ENCODE results near the gene STAG3.
"Not testable (repeated sequence)": the region's sequence is repeated elsewhere in the genome, so short reads cannot be mapped to it uniquely, and the experiment has no call there.

STAG3 gene, protein sequence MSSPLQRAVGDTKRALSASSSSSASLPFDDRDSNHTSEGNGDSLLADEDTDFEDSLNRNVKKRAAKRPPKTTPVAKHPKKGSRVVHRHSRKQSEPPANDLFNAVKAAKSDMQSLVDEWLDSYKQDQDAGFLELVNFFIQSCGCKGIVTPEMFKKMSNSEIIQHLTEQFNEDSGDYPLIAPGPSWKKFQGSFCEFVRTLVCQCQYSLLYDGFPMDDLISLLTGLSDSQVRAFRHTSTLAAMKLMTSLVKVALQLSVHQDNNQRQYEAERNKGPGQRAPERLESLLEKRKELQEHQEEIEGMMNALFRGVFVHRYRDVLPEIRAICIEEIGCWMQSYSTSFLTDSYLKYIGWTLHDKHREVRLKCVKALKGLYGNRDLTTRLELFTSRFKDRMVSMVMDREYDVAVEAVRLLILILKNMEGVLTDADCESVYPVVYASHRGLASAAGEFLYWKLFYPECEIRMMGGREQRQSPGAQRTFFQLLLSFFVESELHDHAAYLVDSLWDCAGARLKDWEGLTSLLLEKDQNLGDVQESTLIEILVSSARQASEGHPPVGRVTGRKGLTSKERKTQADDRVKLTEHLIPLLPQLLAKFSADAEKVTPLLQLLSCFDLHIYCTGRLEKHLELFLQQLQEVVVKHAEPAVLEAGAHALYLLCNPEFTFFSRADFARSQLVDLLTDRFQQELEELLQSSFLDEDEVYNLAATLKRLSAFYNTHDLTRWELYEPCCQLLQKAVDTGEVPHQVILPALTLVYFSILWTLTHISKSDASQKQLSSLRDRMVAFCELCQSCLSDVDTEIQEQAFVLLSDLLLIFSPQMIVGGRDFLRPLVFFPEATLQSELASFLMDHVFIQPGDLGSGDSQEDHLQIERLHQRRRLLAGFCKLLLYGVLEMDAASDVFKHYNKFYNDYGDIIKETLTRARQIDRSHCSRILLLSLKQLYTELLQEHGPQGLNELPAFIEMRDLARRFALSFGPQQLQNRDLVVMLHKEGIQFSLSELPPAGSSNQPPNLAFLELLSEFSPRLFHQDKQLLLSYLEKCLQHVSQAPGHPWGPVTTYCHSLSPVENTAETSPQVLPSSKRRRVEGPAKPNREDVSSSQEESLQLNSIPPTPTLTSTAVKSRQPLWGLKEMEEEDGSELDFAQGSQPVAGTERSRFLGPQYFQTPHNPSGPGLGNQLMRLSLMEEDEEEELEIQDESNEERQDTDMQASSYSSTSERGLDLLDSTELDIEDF

DNA sequence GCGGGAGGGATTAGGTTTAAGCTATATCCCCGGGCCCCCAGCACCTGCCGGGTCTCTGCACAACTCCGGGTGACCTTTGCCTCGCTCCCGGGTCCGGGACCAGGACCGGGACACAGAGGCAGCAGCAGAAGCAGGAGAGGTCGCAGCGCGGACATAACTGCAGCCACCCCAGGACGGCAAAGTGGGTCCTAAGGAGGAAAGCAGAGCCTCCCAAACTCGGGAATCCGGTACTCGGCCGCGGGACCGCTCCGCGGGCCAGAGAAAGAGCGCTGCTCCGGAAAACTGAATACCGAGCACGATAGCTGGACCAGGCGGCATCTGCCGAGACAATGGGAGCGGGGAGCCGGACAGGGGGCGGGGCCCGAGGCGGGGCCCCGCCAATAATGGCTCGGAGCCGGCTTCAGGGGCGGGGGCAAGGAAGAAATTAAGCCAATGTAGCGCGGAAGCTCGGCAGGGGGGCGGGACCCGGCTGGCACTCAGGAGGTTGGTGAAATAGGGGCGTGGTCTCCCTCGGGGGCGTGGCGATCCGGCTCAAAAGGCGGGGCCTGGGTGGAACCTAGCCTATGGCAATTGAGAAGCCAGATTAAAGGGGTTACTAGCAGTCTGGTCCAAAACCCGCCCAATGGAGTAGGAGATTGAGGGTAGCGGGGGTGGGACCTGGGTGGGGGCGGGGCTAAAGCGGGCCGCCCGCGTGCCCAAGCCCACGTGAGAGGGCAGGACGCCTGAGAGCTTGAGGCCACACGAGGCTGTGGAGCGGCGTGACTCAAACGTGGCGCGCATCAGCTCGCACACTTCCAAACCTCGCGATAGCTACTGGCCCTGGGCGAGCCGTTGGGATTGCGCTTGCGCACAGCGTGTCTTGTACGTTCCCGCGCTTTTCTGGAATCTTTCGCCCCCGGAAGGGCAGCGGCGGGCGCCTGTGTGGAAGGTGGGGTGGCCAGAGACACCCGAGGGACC, at the start of gene STAG3, which contains the start of gene GPC2:
TSS of gene STAG3 (plus strand) at position 874 of the 957 bp plus-strand sequence. CDS start 2,639 bp downstream, outside the sequence.
TSS of gene GPC2 (minus strand) at position 337 of the 957 bp plus-strand sequence. CDS start at position 155, 182 bp downstream.
- peak; percentile 94 to 96 for DNase-seq (ENCODE audit: low read depth in 2 of 2, low spot score in 1 of 2)

DNA sequence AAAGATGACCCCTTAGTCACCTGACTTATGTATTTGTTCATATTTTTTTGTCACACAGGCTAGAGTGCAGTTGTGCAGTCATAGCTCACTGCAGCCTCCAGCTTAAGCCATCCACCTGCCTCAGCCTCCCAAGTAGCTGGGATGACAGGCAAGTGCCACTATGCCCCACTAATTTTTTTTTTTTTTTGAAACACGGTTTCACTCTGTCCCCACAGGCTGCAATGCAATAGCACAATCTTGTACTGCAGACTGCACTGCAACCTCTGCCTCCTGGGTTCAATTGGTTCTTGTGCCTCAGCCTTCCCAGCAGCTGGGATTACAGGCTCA, 49.1 kb upstream of the STAG3 start:
- no peak for DNase-seq (ENCODE audit: low read depth in 2 of 2, low spot score in 1 of 2)

DNA sequence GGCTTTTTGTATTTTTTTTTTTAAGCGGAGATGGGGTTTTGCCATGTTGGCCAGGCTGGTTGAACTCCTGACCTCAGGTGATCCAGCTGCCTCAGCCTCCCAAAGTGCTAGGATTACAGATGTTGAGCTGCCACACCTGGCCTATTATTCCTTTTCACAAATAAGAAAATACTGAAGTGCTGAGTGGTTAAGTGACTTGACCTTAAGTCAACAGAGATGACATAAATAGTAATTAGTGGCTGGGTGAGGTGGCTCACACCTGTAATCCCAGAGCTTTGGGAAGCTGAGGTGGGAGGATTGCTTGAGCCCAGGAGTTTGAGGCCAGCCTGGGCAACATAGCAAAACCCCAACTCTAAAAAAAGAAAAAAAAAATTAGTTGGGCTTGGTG, 47.5 kb upstream of the STAG3 start:
- DNase-seq (ENCODE audit: low read depth in 2 of 2, low spot score in 1 of 2): not testable (repeated sequence)

DNA sequence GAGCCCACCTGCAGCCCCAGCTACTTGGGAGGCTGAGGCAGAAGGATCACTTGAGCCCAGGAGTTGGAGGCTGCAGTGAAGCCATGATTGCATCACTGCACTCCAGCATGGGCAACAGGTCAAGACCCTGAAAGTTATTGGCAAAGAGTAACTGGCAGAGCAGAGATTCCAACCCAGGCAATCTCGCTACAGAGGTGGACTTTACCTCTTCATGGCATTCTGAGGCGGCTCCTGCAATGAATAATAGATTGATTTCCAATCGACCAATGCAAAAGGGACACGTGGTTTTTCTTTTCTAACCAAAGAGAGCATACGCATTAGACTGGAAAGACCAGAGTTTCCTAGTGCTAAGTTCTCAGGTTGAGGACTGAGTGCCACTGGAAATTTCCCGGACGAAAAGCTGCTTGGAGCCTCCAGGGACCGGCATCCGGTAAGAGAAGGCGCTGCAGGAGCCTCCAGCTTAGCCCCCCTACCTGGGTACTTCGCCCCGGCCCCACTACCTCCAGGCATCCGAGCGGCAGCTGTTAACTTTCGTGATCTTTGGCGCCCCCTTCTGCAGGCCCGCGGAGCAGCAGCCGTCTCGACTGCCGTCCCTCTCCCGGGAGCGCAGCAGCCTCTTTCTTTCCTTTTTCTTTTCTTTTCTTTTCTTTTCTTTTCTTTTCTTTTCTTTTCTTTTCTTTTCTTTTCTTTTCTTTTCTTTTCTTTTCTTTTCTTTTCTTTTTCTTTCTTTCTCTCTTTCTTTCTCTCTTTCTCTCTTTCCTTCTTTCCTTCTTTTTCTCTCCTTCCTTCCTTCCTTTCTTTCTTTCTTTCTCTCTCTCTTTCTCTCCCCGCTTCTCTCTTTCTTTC, 46.9 kb upstream of the STAG3 start:
- DNase-seq (ENCODE audit: low read depth in 2 of 2, low spot score in 1 of 2): peak; percentile 59 to 69

DNA sequence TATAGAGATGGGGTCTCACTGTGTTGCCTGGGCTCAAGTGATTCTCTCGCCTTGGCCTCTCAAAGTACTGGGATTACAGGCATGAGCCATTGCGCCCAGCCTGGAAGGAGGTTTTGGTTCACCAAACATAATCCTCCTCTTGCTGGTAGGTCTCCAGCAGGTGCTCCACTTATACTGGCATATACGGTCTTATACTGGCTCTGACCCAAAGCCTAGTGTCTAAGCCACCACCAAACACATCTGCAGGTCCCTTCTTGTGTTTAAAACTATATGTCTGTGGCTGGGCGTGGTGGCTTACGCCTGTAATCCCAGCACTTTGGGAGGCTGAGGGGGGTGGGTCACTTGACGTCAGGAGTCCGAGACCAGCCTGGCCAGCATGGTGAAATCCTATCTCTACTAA, 45.6 kb upstream of the STAG3 start:
- DNase-seq (ENCODE audit: low read depth in 2 of 2, low spot score in 1 of 2): no peak

DNA sequence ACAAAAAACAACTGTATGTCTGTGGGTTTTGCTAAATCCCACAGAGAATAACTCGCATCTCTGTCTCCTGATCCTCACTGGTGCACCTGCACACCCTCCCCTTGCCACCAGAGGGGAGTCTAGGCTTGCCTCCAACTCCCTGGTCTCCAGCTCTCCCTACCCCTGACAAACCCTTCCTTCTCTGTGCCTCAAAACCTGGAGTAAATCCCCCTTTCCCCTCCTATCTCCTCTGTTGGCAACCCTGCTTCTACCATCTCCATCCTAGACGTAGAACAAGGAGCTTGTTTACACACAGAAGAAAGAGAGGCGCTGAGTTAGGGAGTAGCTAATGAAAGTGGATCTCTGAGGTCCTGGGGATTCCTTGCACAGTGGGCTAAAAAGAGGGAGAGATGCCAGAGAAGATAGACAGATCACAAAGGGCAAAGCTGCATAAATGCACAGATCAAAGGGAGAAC, 45.0 kb upstream of the STAG3 start:
- DNase-seq (ENCODE audit: low read depth in 2 of 2, low spot score in 1 of 2): peak in 1 of 2 donors; percentile 36

DNA sequence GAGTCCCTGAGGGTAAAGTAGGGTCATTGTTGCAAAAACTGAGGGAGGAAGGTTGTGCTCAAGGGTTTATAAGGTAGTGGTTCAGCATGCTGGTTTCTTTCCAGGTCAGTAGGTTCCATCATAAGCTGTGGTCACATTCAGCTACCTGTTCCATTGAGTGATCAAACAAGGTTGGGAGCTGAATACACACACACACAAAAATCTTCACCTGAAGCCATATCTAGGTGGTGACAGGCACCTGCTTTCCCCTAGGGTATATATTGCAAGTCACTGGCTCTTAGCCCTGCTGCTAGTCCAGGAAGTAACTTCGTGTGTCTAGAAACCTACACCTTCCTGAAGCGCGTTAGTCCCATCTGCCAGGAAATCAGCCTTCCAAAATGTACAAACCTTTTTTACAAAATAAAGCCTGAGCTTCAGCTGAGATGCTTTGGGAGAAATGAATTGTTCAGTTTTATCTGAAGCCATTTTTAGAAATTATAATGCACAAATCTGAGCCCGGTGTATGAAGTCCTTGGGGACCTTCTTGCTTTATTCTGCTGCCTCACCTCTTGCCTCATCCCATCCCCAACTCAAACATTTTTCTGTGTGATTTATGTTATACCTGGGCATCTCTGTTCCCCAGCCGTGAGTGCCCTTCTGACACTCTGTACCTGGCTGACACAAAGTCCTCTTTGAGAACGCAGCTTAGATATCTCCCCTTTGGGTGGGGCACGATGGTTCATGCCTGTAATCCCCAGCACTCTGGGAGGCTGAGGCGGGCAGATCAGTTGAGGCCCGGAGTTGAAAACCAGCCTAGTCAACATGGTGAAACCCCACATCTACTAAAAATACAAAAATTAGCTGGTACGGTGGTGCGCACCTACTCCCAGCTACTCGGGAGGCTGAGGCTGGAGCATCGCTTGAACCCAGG, 39.6 kb upstream of the STAG3 start:
- DNase-seq (ENCODE audit: low read depth in 2 of 2, low spot score in 1 of 2): no peak

DNA sequence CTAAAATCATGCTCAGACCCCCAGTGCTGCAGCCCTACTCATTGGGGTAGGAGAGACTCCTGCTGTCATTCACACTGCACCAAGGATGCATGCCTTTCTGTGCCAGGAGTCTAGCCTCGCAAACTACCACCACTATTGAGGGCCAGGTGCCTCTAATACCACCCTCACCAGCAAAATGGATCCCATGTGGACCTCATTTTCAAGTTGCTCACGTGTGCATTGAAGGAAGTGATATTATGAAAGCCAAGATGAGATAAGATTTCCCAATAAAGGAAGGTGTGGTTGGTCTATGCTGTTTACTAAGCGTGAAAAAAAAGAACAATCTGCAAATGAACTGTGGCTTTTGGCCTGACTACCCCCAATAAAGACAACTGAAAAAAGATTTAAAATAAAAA, 36.2 kb upstream of the STAG3 start:
- no peak for DNase-seq (ENCODE audit: low read depth in 2 of 2, low spot score in 1 of 2)

DNA sequence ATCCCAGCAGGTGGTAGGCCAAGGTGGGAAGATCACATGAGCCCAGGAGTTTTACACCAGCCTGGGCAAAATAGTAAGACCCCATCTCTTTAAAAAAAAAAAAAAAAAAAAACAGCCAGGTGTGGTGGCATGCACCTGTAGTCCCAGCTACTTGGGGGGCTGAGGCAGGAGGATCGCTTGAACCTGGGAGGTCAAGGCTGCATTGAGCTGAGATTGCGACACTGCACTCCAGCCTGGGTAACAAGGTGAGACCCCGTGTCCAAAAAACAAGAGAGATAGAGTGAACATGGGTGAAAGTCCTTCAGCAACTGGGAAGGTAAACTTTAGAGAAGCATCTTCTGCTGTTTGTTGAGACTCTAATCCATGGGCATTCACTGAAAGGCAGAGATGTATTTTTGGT, 35.3 kb upstream of the STAG3 start:
- DNase-seq (ENCODE audit: low read depth in 2 of 2, low spot score in 1 of 2): no peak

DNA sequence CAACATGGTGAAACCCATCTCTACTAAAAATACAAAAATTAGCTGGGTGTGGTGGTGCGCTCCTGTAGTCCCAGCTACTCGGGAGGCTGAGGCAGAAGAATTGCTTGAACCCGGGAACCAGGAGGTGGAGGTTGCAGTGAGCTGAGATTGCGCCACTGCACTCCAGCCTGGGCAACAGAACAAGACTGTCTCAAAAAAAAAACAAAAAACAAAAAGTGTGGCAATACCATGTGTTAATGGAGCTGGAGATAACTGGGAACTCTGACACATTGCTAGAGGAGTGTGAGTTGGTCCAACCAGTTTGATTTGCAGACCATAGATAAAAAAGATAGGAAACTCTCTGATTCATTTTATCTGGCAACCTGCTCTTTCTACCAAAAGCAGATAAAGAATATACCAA, 31.4 kb upstream of the STAG3 start:
- not testable (repeated sequence) for DNase-seq (ENCODE audit: low read depth in 2 of 2, low spot score in 1 of 2)

DNA sequence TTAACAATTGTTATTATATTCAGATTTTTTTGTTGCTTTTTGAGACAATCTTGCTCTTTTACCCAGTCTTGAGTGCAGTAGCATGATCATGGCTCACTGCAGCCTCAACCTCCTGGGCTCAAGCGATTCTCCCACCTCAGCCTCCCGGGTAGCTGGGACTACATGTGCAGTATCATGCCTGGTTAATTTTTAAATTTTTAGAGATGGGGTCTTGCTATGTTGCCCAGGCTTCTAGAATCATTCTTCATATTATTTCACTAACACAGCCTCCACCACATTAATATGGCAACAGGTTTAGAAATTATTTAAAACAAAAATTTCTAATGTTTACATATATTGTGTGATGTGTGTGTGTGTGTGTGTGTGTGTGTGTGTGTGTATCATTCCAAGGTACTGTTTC, 30.4 kb upstream of the STAG3 start:
- DNase-seq (ENCODE audit: low read depth in 2 of 2, low spot score in 1 of 2): no peak

DNA sequence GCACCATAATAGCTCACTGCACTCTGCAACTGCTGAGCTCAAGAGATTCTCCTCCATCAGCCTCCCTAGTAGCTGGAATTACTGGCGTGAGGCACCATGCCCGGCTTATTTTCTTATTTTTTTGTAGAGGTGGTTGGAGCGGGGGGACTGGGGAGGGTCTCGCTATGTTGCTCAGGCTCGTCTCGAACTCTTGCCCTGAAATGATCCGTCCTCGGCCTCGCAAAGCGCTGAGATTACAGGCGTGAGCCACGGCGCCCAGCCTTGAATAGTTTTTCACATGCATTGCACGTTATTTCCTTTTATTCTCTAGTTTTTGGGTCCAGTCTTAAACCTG, 29.5 kb upstream of the STAG3 start:
- no peak for DNase-seq (ENCODE audit: low read depth in 2 of 2, low spot score in 1 of 2)

DNA sequence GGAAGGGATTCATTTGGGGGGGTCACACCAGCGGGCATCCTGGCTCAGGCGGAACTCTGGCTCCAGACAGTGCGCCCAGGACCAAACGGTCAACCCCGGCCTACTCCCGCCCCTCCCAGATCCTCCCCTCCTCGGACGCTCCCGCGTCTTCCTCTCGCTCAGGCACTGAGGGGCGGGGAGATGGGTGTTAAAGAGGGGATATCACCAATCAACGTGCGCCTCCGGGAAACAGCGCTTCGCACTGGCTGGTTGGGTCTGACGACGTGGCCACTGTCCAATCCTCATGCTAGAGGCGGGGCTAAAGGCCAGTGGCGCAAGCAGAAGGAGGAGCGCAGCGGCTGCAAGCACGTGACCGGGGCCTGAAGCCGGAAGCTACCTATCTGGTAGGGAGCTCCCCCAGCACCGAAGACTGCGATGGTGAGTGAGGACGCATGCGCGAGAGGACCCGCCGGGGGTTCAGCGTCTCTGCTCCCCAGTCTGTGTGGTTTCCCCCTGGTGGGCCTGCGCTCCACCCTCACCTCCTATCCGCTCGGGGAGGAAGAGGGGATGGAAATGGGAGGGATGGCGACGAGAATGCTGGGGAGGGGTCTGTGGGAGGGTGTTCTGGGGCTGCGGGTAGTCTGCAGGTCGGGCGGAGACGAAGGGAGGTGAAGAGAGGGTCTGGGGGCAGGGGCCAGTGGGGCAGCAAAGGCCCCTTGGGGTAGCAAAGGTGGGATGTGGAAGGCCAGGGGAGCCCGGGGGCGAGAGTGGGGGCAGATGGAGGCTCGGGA, 29.0 kb upstream of the STAG3 start, which contains the start of gene LAMTOR4:
TSS of gene LAMTOR4 (plus strand) at position 360 of the 770 bp plus-strand sequence. CDS start at position 415, 55 bp downstream.
- DNase-seq (ENCODE audit: low read depth in 2 of 2, low spot score in 1 of 2): peak; percentile 91 to 98

DNA sequence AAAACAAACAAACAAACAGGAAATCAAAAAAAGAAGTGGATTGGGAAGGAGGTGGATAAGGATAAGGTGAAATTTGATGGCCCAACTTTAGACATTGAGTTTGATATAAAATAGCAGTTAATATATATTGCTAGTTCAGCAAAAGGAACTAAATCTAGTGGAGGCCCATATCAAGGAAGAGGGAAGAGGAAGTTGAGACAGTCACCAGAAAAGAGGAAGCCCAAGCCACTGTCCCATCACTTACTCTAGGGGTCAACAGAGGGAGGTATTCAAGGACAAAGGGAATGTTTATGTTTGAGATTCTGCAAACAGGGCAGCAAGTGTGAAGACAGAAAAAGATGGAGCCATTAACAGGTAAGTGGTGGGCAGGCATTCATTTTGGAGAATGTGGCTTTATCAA, 25.3 kb upstream of the STAG3 start:
- no peak for DNase-seq (ENCODE audit: low read depth in 2 of 2, low spot score in 1 of 2)

DNA sequence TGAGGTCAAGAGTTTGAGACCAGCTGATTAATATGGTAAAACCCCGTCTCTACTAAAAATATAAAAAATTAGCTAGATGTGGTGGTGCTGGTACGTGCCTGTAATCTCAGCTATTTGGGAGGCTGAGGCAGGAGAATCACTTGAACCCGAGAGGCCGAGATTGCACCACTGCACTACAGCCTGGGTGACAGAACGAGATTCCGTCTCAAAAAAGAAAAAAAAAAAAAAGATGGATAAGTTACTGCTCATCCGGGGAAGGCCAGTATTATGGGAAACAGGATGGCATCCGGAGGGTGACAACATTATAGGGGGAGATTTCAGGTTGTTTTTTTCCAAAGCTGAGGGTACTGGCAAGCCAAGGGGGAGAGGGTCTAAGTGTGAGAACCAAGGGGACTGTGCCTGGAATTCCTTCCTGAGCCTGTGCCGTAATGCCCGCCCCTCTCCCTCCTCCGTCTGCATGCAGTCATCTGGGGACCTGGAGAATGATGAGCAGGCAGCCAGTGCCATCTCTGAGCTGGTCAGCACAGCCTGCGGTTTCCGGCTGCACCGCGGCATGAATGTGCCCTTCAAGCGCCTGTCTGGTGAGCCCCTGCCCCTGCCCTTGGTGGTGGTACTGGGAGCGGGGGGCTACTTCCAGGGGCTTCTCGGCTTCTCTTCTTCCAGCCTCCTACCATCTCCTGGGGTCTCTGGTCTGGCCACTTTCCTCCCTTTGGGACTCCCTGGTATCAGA, 24.6 kb upstream of the STAG3 start:
- no peak for DNase-seq (ENCODE audit: low read depth in 2 of 2, low spot score in 1 of 2)

DNA sequence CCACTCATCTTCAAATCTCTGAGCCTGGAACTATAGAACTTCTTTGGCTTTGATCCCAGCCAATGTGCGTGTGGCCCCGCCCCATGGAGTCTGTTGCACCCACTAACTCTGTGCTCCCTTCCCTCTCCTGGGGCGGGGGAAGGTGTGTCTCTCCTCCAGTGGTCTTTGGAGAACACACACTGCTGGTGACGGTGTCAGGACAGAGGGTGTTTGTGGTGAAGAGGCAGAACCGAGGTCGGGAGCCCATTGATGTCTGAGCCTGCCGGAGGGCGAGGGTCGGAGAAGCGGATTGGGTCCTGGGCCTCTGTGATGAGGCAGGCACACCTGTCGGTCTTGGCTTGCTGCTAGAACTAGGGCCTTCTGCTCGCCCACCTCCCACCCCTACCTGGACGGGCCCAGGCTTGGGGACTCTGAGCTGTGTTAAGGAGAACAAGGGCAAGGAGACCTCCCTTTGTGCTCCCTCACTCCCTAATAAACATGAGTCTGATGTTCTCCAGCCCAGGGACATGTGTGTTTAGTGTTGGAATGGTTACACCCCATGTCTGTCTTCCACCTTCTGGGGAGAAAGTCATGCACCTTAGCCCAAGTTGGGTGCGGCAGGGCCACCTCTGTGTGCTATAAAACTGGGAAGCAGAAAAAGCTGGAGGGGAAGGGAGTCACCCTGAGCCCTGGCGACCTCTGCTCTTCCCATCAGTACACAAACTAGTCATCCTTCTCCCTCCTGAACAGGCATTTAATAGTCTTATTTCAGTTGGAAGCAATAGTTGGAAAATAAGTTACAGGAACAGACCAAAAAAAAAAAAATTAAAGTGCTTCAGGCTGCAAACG, 23.8 kb upstream of the STAG3 start:
- no peak for DNase-seq (ENCODE audit: low read depth in 2 of 2, low spot score in 1 of 2)
